Activated T-cell treated with anti-CD3 and anti-CD28 coated beads, Interleukin-2, amount 50 U/mL, for 4 hours (primary cell): ENCODE data around the gene MTARC2. TPM values are rescaled to one million over a fixed set of nuclear protein-coding genes. Genes with fewer than 3 reads are reported as not detected.

Experiments used
- ATAC-seq, 2 donors: fragments of 200-7000 bp; cut with Tn5 transposase; one replicate each; pipeline ENCODE4 v1.10.0; 2021
- DNase-seq: peaks from one replicate; pipeline ENCODE4 v3.0.0-alpha.2; 2020
- H3K27me3 Mint-ChIP-seq: one replicate; pipeline ENCODE4 v1.8.0; 2021; ENCODE audit warnings: low read depth, mixed read lengths
- H3K36me3 Mint-ChIP-seq: one replicate; pipeline ENCODE4 v1.8.0; 2022; ENCODE audit warnings: mixed read lengths; ENCODE audit not compliant: insufficient read depth
- H3K4me1 Mint-ChIP-seq: one replicate; pipeline ENCODE4 v1.8.0; 2021; ENCODE audit warnings: low read depth, mixed read lengths
- H3K4me3 Mint-ChIP-seq: one replicate; pipeline ENCODE4 v1.8.0; 2021; ENCODE audit warnings: mild to moderate bottlenecking, moderate library complexity, mixed read lengths
- H3K9me3 Mint-ChIP-seq: one replicate; pipeline ENCODE4 v1.8.0; 2021; ENCODE audit warnings: mixed read lengths
- total RNA-seq, 3 donors: library from RNA; stranded (reverse); gene quantifications; one replicate each; pipeline ENCODE4 v1.2.1, GENCODE V29; 2021

The MTARC2 gene
- total RNA-seq, 3 donors from 2014 or later = 0.29 TPM; not detected in 2

DNA sequence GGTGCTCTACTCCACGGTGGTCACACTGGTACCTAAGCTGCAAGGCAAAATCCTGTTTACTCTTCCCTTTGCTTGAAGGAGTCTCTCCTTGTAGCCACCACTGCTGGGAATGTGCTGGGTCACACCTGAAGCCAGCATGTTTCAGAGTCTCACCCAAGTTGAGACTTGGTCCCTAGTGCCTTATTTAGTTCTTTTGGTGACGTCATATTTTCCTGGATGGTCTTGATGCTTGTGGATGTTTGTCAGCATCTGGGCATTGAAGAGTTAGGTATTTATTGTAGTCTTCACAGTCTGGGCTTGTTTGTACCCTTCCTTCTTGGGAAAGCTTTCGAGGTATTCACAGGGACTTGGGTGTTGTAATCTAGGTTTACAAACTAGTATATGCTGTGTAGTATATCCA, 5.6 kb upstream of the MTARC2 start:
- no peaks in the 10 kb centered on the region for H3K36me3 Mint-ChIP-seq
- no peaks in the 10 kb centered on the region for H3K9me3 Mint-ChIP-seq
- H3K4me3 Mint-ChIP-seq = no peak overlapping the region
- H3K4me1 Mint-ChIP-seq = no peaks in the 10 kb centered on the region
- no peak for ATAC-seq
- H3K27me3 Mint-ChIP-seq = peaks cover 31% of the 10 kb centered on the region
- DNase-seq = no peak

DNA sequence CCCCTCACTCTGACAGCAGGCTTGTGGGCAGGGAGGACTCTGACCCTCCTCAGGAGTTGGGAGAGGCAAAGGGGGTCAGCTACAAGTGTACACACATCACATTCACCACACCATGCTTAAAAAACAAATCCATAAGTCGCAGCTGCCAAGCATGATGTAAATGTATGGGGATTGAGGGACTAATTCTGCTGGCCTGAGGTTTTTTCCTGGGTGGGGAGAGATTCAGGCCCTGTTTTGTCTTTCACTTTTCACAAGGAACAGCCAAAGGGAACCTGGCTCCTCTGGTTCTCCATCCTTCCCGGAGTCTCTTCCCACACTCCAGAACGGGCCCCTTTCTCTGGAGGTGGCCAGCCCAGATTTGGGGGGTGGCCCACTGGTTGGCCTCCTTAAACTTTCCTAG, 1.3 kb upstream of the MTARC2 start:
- Mint-ChIP-seq H3K4me3 (no peak overlapping the region), H3K4me1 (peaks cover 7% of the 10 kb centered on the region), H3K36me3 (no peaks in the 10 kb centered on the region), H3K9me3 (no peaks in the 10 kb centered on the region), H3K27me3 (peaks cover 54% of the 10 kb centered on the region)
- DNase-seq (no peak), ATAC-seq (no peak)

DNA sequence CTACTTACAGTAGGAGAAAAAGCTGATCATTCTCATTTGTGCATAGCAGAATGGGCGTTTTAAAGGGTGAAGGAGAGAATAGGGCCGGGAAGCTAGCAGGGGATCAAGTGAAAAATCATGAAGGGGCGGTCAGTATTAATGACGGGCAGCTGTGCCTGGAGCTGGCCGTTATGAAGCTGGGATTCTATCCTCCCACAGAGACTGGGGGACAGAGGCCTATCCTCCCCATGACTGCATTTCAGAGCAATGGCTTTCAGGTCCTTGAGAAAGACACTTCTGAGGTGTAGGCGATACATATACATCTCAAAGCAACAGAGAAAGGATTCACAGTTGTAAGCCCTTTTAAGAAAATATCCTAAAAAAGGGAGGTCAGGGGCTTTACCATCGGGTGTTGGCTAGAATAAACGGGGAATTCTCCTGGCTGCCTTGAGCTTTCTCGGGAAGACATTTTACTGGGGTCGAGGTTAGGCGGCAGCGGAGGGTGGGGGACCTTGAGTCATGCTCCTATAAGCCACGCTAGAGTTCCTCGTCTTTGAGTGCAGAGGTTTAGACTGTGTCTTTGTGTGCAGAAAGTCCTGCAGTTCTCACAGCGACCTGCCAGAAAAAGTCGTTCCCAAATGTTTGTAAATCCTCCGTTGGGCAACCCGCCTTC, 559 bp upstream of the MTARC2 start:
- DNase-seq = no peak
- Mint-ChIP-seq H3K4me1 (peaks cover 7% of the 10 kb centered on the region), H3K4me3 (peak overlapping the region; percentile 56), H3K9me3 (no peaks in the 10 kb centered on the region), H3K36me3 (no peaks in the 10 kb centered on the region), H3K27me3 (peaks cover 60% of the 10 kb centered on the region)
- no peak for ATAC-seq

DNA sequence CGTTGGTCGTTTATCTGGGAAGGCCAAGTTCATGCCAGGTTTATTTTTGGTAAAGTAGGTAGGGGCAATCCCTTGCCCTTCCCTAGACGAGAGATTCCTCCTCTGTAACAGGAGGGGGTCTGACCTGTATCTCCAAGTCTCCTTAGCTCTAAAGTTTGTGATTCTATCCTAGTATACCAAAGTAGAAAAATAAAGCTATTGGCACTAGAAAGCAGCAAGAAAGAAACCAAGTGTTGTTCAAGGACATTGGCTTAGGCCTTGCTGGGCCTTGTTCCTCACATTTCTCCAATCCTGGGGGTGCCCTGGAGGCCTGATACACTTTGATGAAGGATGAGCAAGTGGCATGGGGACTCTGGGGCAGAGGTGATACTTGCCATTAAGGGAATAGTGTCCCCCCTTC, 814 bp downstream of the MTARC2 start:
- Mint-ChIP-seq H3K36me3 (no peaks in the 10 kb centered on the region), H3K27me3 (peaks cover 63% of the 10 kb centered on the region), H3K4me1 (peaks cover 9% of the 10 kb centered on the region), H3K4me3 (peak overlapping the region; percentile 39), H3K9me3 (no peaks in the 10 kb centered on the region)
- DNase-seq (no peak), ATAC-seq (no peak)

DNA sequence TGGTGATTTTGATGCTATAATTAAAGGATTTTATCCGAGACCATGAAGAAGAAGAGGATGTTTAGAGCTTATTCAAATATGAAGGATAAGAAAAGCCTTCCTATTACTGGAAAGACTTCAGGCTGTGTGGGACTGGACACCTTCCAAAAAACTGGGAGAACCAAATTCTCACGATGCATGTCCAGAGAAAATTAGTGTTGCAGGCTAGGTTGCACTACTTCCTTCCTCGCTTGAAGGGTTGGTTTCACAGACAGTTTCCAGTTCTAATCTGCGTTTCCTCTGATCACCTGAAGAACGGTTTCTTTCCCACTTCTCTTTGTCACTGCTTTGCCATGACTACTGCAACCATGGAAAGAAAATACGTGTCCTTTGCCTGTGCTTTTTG, 2.0 kb downstream of the MTARC2 start:
- Mint-ChIP-seq H3K36me3 (no peaks in the 10 kb centered on the region), H3K4me1 (peaks cover 9% of the 10 kb centered on the region), H3K27me3 (peaks cover 70% of the 10 kb centered on the region), H3K9me3 (no peaks in the 10 kb centered on the region), H3K4me3 (no peak overlapping the region)
- ATAC-seq (no peak), DNase-seq (no peak)

DNA sequence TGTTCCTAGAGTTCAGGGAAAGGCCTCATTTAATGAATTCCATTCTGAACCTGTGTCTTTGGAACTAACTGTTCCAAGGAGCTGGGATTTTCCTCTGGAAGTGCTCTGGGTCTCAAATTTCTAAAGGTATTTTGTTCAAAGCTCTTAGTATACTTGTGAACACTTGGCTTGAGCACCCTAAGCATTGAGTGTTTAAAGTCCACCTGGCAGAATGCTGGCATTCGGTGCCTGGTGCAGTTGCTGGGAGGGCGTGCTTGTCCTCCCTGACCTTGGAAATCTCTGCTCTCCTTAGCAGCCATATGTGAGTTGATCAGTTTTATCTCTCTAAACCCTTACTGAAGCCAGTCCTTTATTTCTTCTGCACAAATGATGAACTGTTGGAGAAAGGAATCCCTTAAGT, 3.0 kb downstream of the MTARC2 start:
- Mint-ChIP-seq H3K9me3 (no peaks in the 10 kb centered on the region), H3K36me3 (no peaks in the 10 kb centered on the region), H3K27me3 (peaks cover 69% of the 10 kb centered on the region), H3K4me3 (no peak overlapping the region), H3K4me1 (peaks cover 9% of the 10 kb centered on the region)
- DNase-seq (no peak), ATAC-seq (no peak)

DNA sequence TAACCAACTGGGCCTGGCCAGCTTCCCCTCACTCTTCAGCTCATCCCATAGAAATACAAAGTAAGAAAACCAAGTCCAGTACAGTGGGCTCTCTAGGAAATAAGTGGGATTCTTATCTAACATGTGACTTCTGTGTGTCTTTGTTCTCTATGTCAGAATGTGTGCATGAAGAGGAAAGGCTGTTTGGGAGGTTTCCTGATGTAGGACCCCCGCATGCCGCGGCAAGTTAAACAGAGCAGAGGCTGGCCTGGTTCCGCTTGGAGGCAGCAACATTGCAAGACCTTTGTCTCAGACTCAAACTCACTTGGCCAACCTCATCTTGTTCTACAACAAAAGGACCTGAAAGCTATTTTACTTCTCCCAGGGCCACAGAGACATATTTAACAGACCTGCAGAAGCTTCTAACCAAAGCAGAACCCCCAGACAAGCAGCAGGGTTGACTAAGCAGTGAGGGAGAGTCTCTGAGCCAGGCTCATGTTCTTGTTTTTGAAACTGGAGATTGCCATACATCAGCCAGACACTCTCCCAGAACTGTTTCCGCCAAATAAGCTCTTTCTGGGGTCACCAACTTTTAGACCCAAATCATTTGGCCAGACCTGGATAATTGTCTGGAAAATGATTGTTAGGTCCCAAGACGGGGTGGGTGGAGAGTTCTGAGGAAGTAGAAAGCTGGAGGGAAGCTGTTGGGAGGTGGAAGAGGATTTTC, 6.2 kb downstream of the MTARC2 start:
- Mint-ChIP-seq H3K4me1 (peaks cover 2% of the 10 kb centered on the region), H3K27me3 (peaks cover 45% of the 10 kb centered on the region), H3K9me3 (no peaks in the 10 kb centered on the region), H3K36me3 (no peaks in the 10 kb centered on the region), H3K4me3 (no peak overlapping the region)
- ATAC-seq (no peak), DNase-seq (no peak)

DNA sequence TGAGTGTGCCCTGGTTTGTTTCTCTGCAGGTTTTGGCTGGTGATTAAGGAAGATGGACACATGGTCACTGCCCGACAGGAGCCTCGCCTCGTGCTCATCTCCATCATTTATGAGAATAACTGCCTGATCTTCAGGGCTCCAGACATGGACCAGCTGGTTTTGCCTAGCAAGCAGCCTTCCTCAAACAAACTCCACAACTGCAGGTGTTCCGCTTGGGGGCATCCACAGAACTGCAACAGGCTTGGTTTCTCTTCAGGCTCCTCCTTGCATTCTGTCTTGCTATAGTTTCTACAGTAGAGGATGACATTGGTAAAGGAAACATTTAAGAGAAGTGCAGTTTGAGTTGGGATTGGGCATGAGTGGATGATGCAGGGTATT, 6.8 kb downstream of the MTARC2 start:
- Mint-ChIP-seq H3K36me3 (no peaks in the 10 kb centered on the region), H3K9me3 (no peaks in the 10 kb centered on the region), H3K27me3 (peaks cover 39% of the 10 kb centered on the region), H3K4me3 (no peak overlapping the region), H3K4me1 (peaks cover 2% of the 10 kb centered on the region)
- ATAC-seq (no peak), DNase-seq (no peak)

DNA sequence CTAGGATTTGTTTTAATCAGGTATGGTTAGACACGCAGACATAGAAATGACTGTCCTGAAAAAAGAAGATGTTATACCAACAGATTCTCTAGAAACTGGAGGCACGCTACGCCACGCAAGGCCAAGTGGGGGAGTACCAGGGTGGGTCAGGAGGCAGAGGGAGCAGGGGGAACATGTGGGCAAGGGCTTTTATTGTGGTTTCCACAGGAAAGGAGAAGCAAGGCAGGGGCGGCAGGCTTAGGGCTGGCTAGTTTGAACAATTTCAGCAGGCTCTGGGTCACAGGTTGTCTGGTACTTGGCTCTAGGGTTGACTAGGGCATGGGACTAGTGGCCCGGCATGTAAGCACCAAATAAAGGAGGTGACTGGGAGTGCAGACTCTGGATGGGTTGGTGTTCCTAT, 7.2 kb downstream of the MTARC2 start:
- Mint-ChIP-seq H3K4me3 (no peak overlapping the region), H3K27me3 (peaks cover 39% of the 10 kb centered on the region), H3K36me3 (no peaks in the 10 kb centered on the region), H3K9me3 (no peaks in the 10 kb centered on the region), H3K4me1 (peaks cover 2% of the 10 kb centered on the region)
- DNase-seq = no peak
- no peak for ATAC-seq

DNA sequence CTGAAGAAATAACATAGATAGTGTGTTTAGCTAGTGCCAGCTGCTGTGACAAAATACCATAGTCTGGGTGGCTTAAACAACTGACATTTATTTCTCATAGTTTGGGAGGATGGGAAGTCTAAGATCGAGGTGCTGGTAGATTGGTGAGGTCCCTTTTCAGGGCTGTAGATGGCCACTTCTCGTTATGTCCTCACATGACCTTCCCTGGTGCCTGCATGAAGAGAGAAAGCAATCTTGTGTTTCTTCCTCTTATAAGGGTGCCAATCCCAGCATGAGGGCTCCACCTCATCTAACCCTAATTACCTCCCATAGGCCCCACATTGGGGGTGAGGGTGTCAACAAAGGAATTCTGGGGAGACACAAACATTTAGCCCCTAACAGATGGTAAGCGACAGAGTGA, 9.3 kb downstream of the MTARC2 start:
- Mint-ChIP-seq H3K9me3 (no peaks in the 10 kb centered on the region), H3K27me3 (peaks cover 19% of the 10 kb centered on the region), H3K36me3 (no peaks in the 10 kb centered on the region), H3K4me1 (peaks cover 2% of the 10 kb centered on the region), H3K4me3 (no peak overlapping the region)
- DNase-seq (no peak), ATAC-seq (no peak)

DNA sequence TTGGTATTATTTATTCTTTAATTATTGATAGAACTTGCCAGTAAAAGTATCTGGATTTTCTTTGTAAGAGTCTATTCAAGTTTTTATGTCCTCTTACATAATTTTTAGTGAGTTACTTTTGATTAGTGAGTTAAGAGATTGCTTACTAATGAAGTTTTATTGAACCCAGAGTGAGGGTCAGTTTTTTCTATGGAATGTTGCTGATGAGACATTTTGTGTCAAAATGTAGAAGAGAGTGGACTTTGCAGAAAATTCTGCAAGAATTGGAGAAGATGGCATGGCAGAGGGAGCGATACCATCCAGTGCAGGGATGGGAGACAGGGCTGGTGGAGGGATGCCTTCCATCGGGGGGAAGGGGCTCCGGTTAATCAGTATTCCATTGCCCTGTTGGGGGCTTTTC, 11.0 kb downstream of the MTARC2 start:
- ATAC-seq (no peak), DNase-seq (no peak)
- no peaks in the 10 kb centered on the region for H3K36me3 Mint-ChIP-seq
- no peak overlapping the region for H3K4me3 Mint-ChIP-seq
- no peaks in the 10 kb centered on the region for H3K4me1 Mint-ChIP-seq
- H3K27me3 Mint-ChIP-seq = peaks cover 15% of the 10 kb centered on the region
- no peaks in the 10 kb centered on the region for H3K9me3 Mint-ChIP-seq

DNA sequence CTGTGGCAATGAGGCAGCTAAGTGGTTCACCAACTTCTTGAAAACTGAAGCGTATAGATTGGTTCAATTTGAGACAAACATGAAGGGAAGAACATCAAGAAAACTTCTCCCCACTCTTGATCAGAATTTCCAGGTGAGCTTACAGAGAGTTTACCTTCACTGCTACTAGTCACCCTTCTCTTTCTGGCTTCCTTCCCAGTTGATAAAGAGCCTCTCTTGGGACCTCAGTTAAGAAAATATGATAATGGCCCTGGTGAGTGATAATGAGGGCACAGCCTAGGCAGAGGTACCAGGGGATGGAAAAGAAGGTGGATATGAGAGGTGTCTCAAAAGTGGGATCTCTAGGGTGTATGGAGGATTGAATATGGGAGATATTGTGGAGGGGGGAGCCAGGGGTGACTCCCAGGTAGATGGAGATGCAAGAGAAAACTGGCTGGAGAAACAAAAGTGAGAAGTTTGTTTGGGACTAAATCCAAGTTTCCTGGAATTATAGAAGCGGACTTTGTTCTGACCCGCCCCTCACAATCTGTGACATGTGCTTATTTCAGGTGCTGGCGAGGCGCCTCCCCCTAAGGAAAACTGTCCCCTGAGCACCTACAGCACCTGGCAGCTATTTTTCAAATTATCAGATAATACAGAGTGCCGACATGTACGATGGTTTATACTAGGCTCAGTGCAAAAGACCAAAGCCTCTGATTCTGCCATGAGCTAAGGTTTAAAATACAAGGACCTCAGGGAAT, 13.7 kb downstream of the MTARC2 start:
- DNase-seq (no peak), ATAC-seq (no peak)
- Mint-ChIP-seq H3K9me3 (no peaks in the 10 kb centered on the region), H3K4me1 (no peaks in the 10 kb centered on the region), H3K36me3 (no peaks in the 10 kb centered on the region), H3K27me3 (peaks cover 2% of the 10 kb centered on the region), H3K4me3 (no peak overlapping the region)

DNA sequence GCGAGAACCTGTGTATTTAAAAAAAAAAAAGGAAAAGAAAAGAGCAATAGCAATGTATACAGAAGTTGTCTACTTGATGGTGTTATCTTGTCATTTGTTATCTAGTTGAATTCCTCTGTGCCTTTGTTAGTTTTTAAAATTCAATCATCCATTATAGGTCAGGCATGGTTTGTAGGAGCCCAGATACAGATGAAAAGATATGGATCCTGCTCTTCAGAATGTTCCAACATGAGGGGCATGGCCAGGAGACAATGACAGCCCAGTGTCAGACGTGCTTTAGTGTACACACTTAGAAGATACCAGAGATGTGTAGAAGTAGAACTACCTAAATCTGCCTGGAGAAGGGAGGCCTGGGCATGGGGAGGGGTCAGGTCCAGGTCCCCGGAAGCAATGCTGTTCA, 16.6 kb downstream of the MTARC2 start:
- ATAC-seq (no peak), DNase-seq (no peak)
- peaks cover 2% of the 10 kb centered on the region for H3K27me3 Mint-ChIP-seq
- H3K36me3 Mint-ChIP-seq = no peaks in the 10 kb centered on the region
- no peaks in the 10 kb centered on the region for H3K9me3 Mint-ChIP-seq
- no peaks in the 10 kb centered on the region for H3K4me1 Mint-ChIP-seq
- no peak overlapping the region for H3K4me3 Mint-ChIP-seq

DNA sequence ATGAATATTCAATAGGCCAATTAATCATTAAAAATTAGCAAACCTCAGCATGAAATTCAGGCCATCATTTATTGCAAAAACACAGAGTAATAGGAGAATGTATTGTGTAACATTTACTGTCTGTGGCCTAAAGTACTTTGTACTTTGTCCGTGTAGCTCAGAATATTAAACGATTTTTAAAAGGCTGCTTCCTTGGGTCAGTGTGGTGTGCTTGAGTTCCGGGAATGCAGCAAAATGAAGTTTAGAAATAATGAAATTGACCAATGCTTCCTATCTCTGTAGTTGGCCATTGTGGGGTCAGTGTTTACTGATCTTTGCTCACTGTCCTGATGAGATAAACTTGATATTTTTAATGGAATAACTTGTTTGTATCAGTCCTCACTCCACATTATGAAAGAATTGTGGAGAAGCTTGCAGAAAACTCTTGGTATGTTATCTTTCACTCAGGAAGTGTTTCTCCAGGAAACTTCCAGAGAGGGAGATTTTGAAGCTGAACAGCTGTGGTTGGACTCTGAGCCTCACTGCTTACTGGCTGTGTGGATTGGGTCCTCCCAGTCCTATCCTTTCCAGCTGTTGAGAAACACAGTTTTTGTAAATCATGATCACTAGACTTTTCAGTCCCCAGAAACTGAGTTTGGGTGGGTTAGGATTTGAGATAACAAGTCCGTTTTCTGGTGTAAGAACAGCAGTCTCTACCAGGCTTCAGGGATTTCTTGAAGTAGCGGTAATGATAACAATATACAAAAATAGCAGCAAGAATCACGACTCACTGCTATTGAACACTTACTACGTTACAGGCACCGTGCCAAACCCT, 19.4 kb downstream of the MTARC2 start:
- Mint-ChIP-seq H3K4me1 (no peaks in the 10 kb centered on the region), H3K27me3 (peaks cover 5% of the 10 kb centered on the region), H3K36me3 (no peaks in the 10 kb centered on the region), H3K9me3 (no peaks in the 10 kb centered on the region), H3K4me3 (no peak overlapping the region)
- no peak for ATAC-seq
- DNase-seq = no peak
